HepG2 (cell line): ENCODE results near the gene UBASH3A. TPM values are rescaled to one million over a fixed set of nuclear protein-coding genes. Genes with fewer than 3 reads are reported as not detected.
"Not testable (repeated sequence)": the region's sequence is repeated elsewhere in the genome, so short reads cannot be mapped to it uniquely, and the experiment has no call there.

ENCODE experiments used
- ATAC-seq: fragments of 200-7000 bp; cut with Tn5 transposase; 3 replicates; pipeline ENCODE4 v1.9.1; 2020; ENCODE audit warnings: mild to moderate bottlenecking, moderate library complexity
- BruUV-seq: library from RNA; stranded (reverse); fragments of 400-500 nt; replicated peaks from 2 replicates; lab custom pipeline; 2021; lab: Mats Ljungman, UMichigan
- CTCF ChIA-PET: fragments of 300-600 bp; formaldehyde crosslinking; extraction: SDS; loops from one replicate; lab custom pipeline; 2021; ENCODE audit warnings: low total read pairs, inconsistent platforms, low intra/inter-chr PET ratio; lab: Yijun Ruan, JAX
- POLR2A ChIA-PET: fragments of 350-600 bp; sonication (Branson Sonifier 250); formaldehyde crosslinking; loops from one replicate; lab custom pipeline; 2020; ENCODE audit warnings: antibody characterized with exemption, inconsistent platforms; lab: Yijun Ruan, JAX
- DNase-seq: peaks from one replicate; pipeline ENCODE4 v3.0.0-alpha.2; 2015; ENCODE audit warnings: low spot score
- FAIRE-seq: peaks from 3 replicates; lab custom pipeline; 2011; peaks lifted over from hg19 to GRCh38; lab: Jason Lieb, UNC
- H2AFZ ChIP-seq: one replicate; pipeline ENCODE4 v1.6.1; 2011; ENCODE audit warnings: low read length, inconsistent platforms
- H3K27ac ChIP-seq: fragments of 300-600 bp; 3 replicates; pipeline ENCODE4 v1.8.0; 2011; ENCODE audit warnings: mixed run types, mild to moderate bottlenecking, mixed read lengths, low read length, inconsistent platforms; ENCODE audit not compliant: insufficient read depth; ENCODE audit errors: extremely low read length
- H3K27me3 ChIP-seq, 2 experiments: fragments of 200-600 bp in 1 of 2; 2 replicates in 1 of 2; 3 replicates in 1 of 2; pipeline versions ENCODE4 v1.6.0 to v1.8.0; 2011; ENCODE audit warnings: low read length in 2 of 2, mild to moderate bottlenecking in 2 of 2, moderate library complexity in 2 of 2, inconsistent platforms in 1 of 2; ENCODE audit not compliant: insufficient read depth in 2 of 2, control insufficient read depth in 1 of 2
- H3K36me3 ChIP-seq, 2 experiments: fragments of 200-600 bp in 1 of 2; replicated peaks in 1 of 2; 2 replicates in 1 of 2; 3 replicates in 1 of 2; pipeline versions ENCODE4 v1.5.1 to v1.8.0; 2011; ENCODE audit warnings: low read length in 2 of 2, inconsistent platforms in 1 of 2; ENCODE audit not compliant: insufficient read depth in 2 of 2, control insufficient read depth in 1 of 2
- H3K4me1 ChIP-seq: 2 replicates; pipeline ENCODE4 v1.5.1; 2012; ENCODE audit warnings: low read length, inconsistent platforms; ENCODE audit not compliant: insufficient read depth
- H3K4me2 ChIP-seq: 2 replicates; pipeline ENCODE4 v1.6.0; 2011; ENCODE audit warnings: low read depth, low read length, inconsistent platforms
- H3K4me3 ChIP-seq, 3 experiments: fragments of 200-600 bp in 1 of 3; sonication (generic), shearing (Covaris generic) in 1 of 3; replicated peaks in 1 of 3; 2 replicates each; pipeline ENCODE4 v1.5.1; 2011 to 2016; ENCODE audit warnings: low read length in 3 of 3, inconsistent platforms in 2 of 3, low read depth in 2 of 3, mild to moderate bottlenecking in 2 of 3, control low read depth in 1 of 3, mixed read lengths in 1 of 3; ENCODE audit not compliant: insufficient read depth in 1 of 3
- H3K79me2 ChIP-seq: one replicate; pipeline ENCODE4 v1.6.1; 2011; ENCODE audit warnings: low read length, inconsistent platforms; ENCODE audit not compliant: insufficient read depth
- H3K9ac ChIP-seq: 2 replicates; pipeline ENCODE4 v1.6.0; 2011; ENCODE audit warnings: mild to moderate bottlenecking, low read depth, low read length, inconsistent platforms; ENCODE audit not compliant: insufficient read depth
- H3K9me3 ChIP-seq: 2 replicates; pipeline ENCODE4 v1.5.1; 2012; ENCODE audit warnings: mild to moderate bottlenecking, low read length
- H4K20me1 ChIP-seq: 2 replicates; pipeline ENCODE4 v1.6.0; 2011; ENCODE audit warnings: inconsistent platforms, mild to moderate bottlenecking, low read length, moderate library complexity; ENCODE audit not compliant: insufficient read depth
- ADNP ChIP-seq: sonication (generic); formaldehyde crosslinking; IDR thresholded peaks from 2 replicates; pipeline ENCODE4 v1.4.0; 2020; ENCODE audit warnings: missing genetic modification reagents
- KDM6A ChIP-seq: IDR thresholded peaks from 2 replicates; pipeline ENCODE4 v1.6.1; 2016; ENCODE audit warnings: low read depth
- NFRKB ChIP-seq: fragments of 450-650 bp; IDR thresholded peaks from 2 replicates; pipeline ENCODE4 v1.6.1; 2017
- NR2F1 ChIP-seq, 2 experiments: fragments of 450-650 bp in 1 of 2; formaldehyde crosslinking in 1 of 2; IDR thresholded peaks; 2 replicates each; pipeline versions ENCODE4 v1.5.0 to v1.6.1; 2016 to 2020; ENCODE audit warnings: mild to moderate bottlenecking in 1 of 2, missing compliant biosample characterization in 1 of 2, missing genetic modification reagents in 1 of 2, moderate library complexity in 1 of 2
- THRA ChIP-seq: sonication (generic); formaldehyde crosslinking; IDR thresholded peaks from 2 replicates; pipeline ENCODE4 v1.4.0; 2020; ENCODE audit warnings: missing genetic modification reagents, borderline replicate concordance
- THYN1 ChIP-seq: sonication (generic); formaldehyde crosslinking; IDR thresholded peaks from 2 replicates; pipeline ENCODE4 v1.8.1; 2023; ENCODE audit warnings: low read depth, mild to moderate bottlenecking, moderate library complexity, missing genetic modification reagents, borderline replicate concordance
- ZBTB20 ChIP-seq: sonication (generic); formaldehyde crosslinking; IDR thresholded peaks from 2 replicates; pipeline ENCODE4 v1.8.1; 2023; ENCODE audit warnings: missing genetic modification reagents, low read depth, mild to moderate bottlenecking, borderline replicate concordance
- ZNF616 ChIP-seq: sonication (generic); formaldehyde crosslinking; IDR thresholded peaks from 2 replicates; pipeline ENCODE4 v1.5.0; 2020; ENCODE audit warnings: low read depth, mild to moderate bottlenecking, missing genetic modification reagents
- ZNF709 ChIP-seq: sonication (generic); formaldehyde crosslinking; IDR thresholded peaks from 2 replicates; pipeline ENCODE4 v1.5.0; 2020; ENCODE audit warnings: mild to moderate bottlenecking, missing genetic modification reagents
- WGBS: methylation state at CpG from one replicate; pipeline ENCODE4 v1.1.6; 2017; ENCODE audit warnings: low lambda C conversion rate; 5-methylcytosine and 5-hydroxymethylcytosine counted together
- in situ Hi-C: cut with HindIII; loops from 2 replicates; pipeline ENCODE4 v1.10.0; 2017; ENCODE audit warnings: low pct_unique_long_range_greater_than_20kb; ENCODE audit not compliant: extremely low pct_ligation_motif_present
- intact Hi-C: fragments of 100-400 bp; cut with micrococcal nuclease; formaldehyde crosslinking; loops from one replicate; pipeline ENCODE4 v1.10.0; 2022; ENCODE audit not compliant: unreplicated experiment
- polyA plus RNA-seq, 8 experiments: library from polyadenylated mRNA; depleted of rRNA in 3 of 8; stranded (reverse) in 7 of 8; unstranded in 1 of 8; fragments of >200 nt; fragmentation: Illumina TruSeq in 4 of 8; extraction: Trizol in 4 of 8; gene quantifications; 2 replicates each; pipeline versions ENCODE4 v1.2.1 to v1.2.3, GENCODE V29; 2011 to 2016; ENCODE audit warnings: low read depth in 4 of 8, missing spikeins in 1 of 8, mixed read lengths in 1 of 8; ENCODE audit not compliant: insufficient read depth in 1 of 8
- total RNA-seq, 5 experiments: library from RNA; depleted of rRNA; stranded (reverse); fragments of >200 nt; fragmentation: Illumina TruSeq; extraction: Trizol; gene quantifications; 2 replicates each; pipeline ENCODE4 v1.2.3, GENCODE V29; 2016; ENCODE audit warnings: low read depth in 1 of 5
- TF ChIP-seq, protein P1 (sequence below): sonication (generic); formaldehyde crosslinking; IDR thresholded peaks from 2 replicates; pipeline ENCODE4 v1.4.0; 2020; ENCODE audit warnings: missing genetic modification reagents, borderline replicate concordance

Gene UBASH3A
- total and polyA plus RNA-seq, 2 of the 13 experiments (the other 11 are each of a cell fraction or from before 2014, with no cell fraction given), result not detected

- TF ChIP-seq, protein P1, sequence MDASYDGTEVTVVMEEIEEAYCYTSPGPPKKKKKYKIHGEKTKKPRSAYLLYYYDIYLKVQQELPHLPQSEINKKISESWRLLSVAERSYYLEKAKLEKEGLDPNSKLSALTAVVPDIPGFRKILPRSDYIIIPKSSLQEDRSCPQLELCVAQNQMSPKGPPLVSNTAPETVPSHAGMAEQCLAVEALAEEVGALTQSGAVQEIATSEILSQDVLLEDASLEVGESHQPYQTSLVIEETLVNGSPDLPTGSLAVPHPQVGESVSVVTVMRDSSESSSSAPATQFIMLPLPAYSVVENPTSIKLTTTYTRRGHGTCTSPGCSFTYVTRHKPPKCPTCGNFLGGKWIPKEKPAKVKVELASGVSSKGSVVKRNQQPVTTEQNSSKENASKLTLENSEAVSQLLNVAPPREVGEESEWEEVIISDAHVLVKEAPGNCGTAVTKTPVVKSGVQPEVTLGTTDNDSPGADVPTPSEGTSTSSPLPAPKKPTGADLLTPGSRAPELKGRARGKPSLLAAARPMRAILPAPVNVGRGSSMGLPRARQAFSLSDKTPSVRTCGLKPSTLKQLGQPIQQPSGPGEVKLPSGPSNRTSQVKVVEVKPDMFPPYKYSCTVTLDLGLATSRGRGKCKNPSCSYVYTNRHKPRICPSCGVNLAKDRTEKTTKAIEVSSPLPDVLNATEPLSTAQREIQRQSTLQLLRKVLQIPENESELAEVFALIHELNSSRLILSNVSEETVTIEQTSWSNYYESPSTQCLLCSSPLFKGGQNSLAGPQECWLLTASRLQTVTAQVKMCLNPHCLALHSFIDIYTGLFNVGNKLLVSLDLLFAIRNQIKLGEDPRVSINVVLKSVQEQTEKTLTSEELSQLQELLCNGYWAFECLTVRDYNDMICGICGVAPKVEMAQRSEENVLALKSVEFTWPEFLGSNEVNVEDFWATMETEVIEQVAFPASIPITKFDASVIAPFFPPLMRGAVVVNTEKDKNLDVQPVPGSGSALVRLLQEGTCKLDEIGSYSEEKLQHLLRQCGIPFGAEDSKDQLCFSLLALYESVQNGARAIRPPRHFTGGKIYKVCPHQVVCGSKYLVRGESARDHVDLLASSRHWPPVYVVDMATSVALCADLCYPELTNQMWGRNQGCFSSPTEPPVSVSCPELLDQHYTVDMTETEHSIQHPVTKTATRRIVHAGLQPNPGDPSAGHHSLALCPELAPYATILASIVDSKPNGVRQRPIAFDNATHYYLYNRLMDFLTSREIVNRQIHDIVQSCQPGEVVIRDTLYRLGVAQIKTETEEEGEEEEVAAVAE, result no peak
- TF ChIP-seq ZBTB20 (CRISPR knock-in tag) (no peak), ADNP (CRISPR knock-in tag) (no peak), ZNF709 (CRISPR knock-in tag) (no peak), KDM6A (CRISPR knock-in tag) (no peak), ZNF616 (no peak), THRA (CRISPR knock-in tag) (no peak), NR2F1 (CRISPR knock-in tag; IDR thresholded peaks at IDR 0.05) (no peak), NFRKB (no peak), THYN1 (CRISPR knock-in tag) (no peak)
These were observed 3.8 kb downstream of the UBASH3A start (continued) for GRCh38 chr21:42407476-42407875.

- intact Hi-C loops, CTCF ChIA-PET, FAIRE-seq, H3K9ac ChIP-seq, H3K4me2 ChIP-seq, H3K27me3 ChIP-seq, H3K4me3 ChIP-seq, H3K27ac ChIP-seq, H3K9me3 ChIP-seq, in situ Hi-C loops, DNase-seq, H2AFZ ChIP-seq, POLR2A ChIA-PET, BruUV-seq, H3K36me3 ChIP-seq, ATAC-seq, H3K79me2 ChIP-seq, H4K20me1 ChIP-seq: not testable (repeated sequence)
- H3K4me1 ChIP-seq, result peaks cover 17% of the 10 kb centered on the region
- 58% methylated on average over 5 of the region's 5 CpGs for WGBS
These were observed 5.0 kb downstream of the UBASH3A start for GRCh38 chr21:42408718-42409117.
